ENCODE data around the gene NMRK1.

NMRK1 gene
- 19.2 to 115 (median 26.1) reads per million in 9 experiments for total RNA-seq

GRCh38 chr9:75087824-75088645 is at the start of gene NMRK1, which contains the start of gene OSTF1:
TSS of gene NMRK1 (minus strand) at chr9:75088155. CDS start at chr9:75083115, 5,040 bp downstream.
TSS of gene OSTF1 (plus strand) at chr9:75088514. CDS start at chr9:75088693, 179 bp downstream.
- peak within 1 kb of the TSS; percentile 89 to 90 for H3K4me3 Mint-ChIP-seq
- ATAC-seq (replicated peaks) (peak; percentile 80), DNase-seq (peak; percentile 88 to 95 (median 88))
- H3K27me3 Mint-ChIP-seq: no peaks in the 10 kb centered on the region
- no peaks in the 10 kb centered on the region for H3K9me3 Mint-ChIP-seq
- peaks cover 48 to 58% of the 10 kb centered on the region in 2 donors for H3K4me1 Mint-ChIP-seq (ENCODE audit: low read depth in 2 of 2)
- H3K36me3 Mint-ChIP-seq (ENCODE audit: insufficient read depth): peaks cover 35% of the 10 kb centered on the region
- H3K27ac Mint-ChIP-seq: peak within 1 kb of the TSS; percentile 85 to 94

GRCh38 chr9:75134495-75134894 is 46.5 kb upstream of the NMRK1 start:
- Mint-ChIP-seq H3K27ac (peak overlapping the region; percentile 68 to 84), H3K36me3 (ENCODE audit: insufficient read depth) (peaks cover 73% of the 10 kb centered on the region), H3K4me3 (no peak overlapping the region), H3K9me3 (no peaks in the 10 kb centered on the region), H3K4me1 (ENCODE audit: low read depth in 2 of 2) (peaks cover 37 to 53% of the 10 kb centered on the region in 2 donors), H3K27me3 (no peaks in the 10 kb centered on the region)
- ATAC-seq (replicated peaks): no peak
- DNase-seq: no peak

GRCh38 chr9:75133396-75133795 is 45.4 kb upstream of the NMRK1 start:
- Mint-ChIP-seq H3K27me3 (no peaks in the 10 kb centered on the region), H3K4me1 (ENCODE audit: low read depth in 2 of 2) (peaks cover 35 to 52% of the 10 kb centered on the region in 2 donors), H3K9me3 (no peaks in the 10 kb centered on the region), H3K36me3 (ENCODE audit: insufficient read depth) (peaks cover 65% of the 10 kb centered on the region), H3K27ac (peak overlapping the region; percentile 3 to 84), H3K4me3 (no peak overlapping the region)
- DNase-seq (no peak), ATAC-seq (replicated peaks) (no peak)

GRCh38 chr9:75132244-75132643 is 44.3 kb upstream of the NMRK1 start:
- ATAC-seq (replicated peaks): no peak
- Mint-ChIP-seq H3K4me1 (ENCODE audit: low read depth in 2 of 2) (peaks cover 34 to 48% of the 10 kb centered on the region in 2 donors), H3K27me3 (no peaks in the 10 kb centered on the region), H3K4me3 (no peak overlapping the region), H3K36me3 (ENCODE audit: insufficient read depth) (peaks cover 65% of the 10 kb centered on the region), H3K9me3 (no peaks in the 10 kb centered on the region), H3K27ac (peak overlapping the region; percentile 50 to 84)
- no peak for DNase-seq

- Mint-ChIP-seq H3K27ac (peak overlapping the region; percentile 50 to 84), H3K4me3 (no peak overlapping the region), H3K4me1 (ENCODE audit: low read depth in 2 of 2) (peaks cover 31 to 46% of the 10 kb centered on the region in 2 donors), H3K9me3 (no peaks in the 10 kb centered on the region), H3K27me3 (no peaks in the 10 kb centered on the region), H3K36me3 (ENCODE audit: insufficient read depth) (peaks cover 66% of the 10 kb centered on the region)
- ATAC-seq (replicated peaks) (no peak), DNase-seq (no peak)
Observed at GRCh38 chr9:75131700-75132099, 43.7 kb upstream of the NMRK1 start.

GRCh38 chr9:75130621-75131230 is 42.8 kb upstream of the NMRK1 start:
- H3K27ac Mint-ChIP-seq: peak overlapping the region; percentile 32 to 50
- H3K9me3 Mint-ChIP-seq: no peaks in the 10 kb centered on the region
- no peaks in the 10 kb centered on the region for H3K27me3 Mint-ChIP-seq
- no peak for ATAC-seq (replicated peaks)
- H3K4me1 Mint-ChIP-seq (ENCODE audit: low read depth in 2 of 2): peaks cover 29 to 46% of the 10 kb centered on the region in 2 donors
- H3K4me3 Mint-ChIP-seq: no peak overlapping the region
- DNase-seq: no peak
- peaks cover 61% of the 10 kb centered on the region for H3K36me3 Mint-ChIP-seq (ENCODE audit: insufficient read depth)

- Mint-ChIP-seq H3K36me3 (ENCODE audit: insufficient read depth) (peaks cover 59% of the 10 kb centered on the region), H3K4me1 (ENCODE audit: low read depth in 2 of 2) (peaks cover 31 to 45% of the 10 kb centered on the region in 2 donors), H3K9me3 (no peaks in the 10 kb centered on the region), H3K27me3 (no peaks in the 10 kb centered on the region), H3K27ac (no peak overlapping the region), H3K4me3 (no peak overlapping the region)
- no peak for ATAC-seq (replicated peaks)
- no peak for DNase-seq
Observed at GRCh38 chr9:75130172-75130571, 42.2 kb upstream of the NMRK1 start.

GRCh38 chr9:75128535-75128934 is 40.6 kb upstream of the NMRK1 start:
- H3K4me3 Mint-ChIP-seq: no peak overlapping the region
- H3K27ac Mint-ChIP-seq: peak overlapping the region in 1 of 2 donors; percentile 74
- H3K27me3 Mint-ChIP-seq: no peaks in the 10 kb centered on the region
- ATAC-seq (replicated peaks): peak; percentile 45
- H3K36me3 Mint-ChIP-seq (ENCODE audit: insufficient read depth): peaks cover 44% of the 10 kb centered on the region
- H3K9me3 Mint-ChIP-seq: no peaks in the 10 kb centered on the region
- H3K4me1 Mint-ChIP-seq (ENCODE audit: low read depth in 2 of 2): peaks cover 36 to 51% of the 10 kb centered on the region in 2 donors
- DNase-seq: no peak

GRCh38 chr9:75123696-75124095 is 35.7 kb upstream of the NMRK1 start:
- Mint-ChIP-seq H3K9me3 (no peaks in the 10 kb centered on the region), H3K4me1 (ENCODE audit: low read depth in 2 of 2) (peaks cover 46% of the 10 kb centered on the region in 2 donors), H3K27me3 (no peaks in the 10 kb centered on the region), H3K27ac (peak overlapping the region in 1 of 2 donors; percentile 79), H3K36me3 (ENCODE audit: insufficient read depth) (peaks cover 18% of the 10 kb centered on the region), H3K4me3 (peak overlapping the region in 1 of 2 donors; percentile 10)
- DNase-seq (no peak), ATAC-seq (replicated peaks) (peak; percentile 31)

GRCh38 chr9:75121914-75122558 is 34.1 kb upstream of the NMRK1 start:
- H3K4me3 Mint-ChIP-seq: peak overlapping the region; percentile 49 to 59
- H3K36me3 Mint-ChIP-seq (ENCODE audit: insufficient read depth): peaks cover 29% of the 10 kb centered on the region
- H3K4me1 Mint-ChIP-seq (ENCODE audit: low read depth in 2 of 2): peaks cover 49 to 50% of the 10 kb centered on the region in 2 donors

GRCh38 chr9:75120686-75121085 is 32.7 kb upstream of the NMRK1 start:
- H3K27me3 Mint-ChIP-seq: no peaks in the 10 kb centered on the region
- H3K4me1 Mint-ChIP-seq (ENCODE audit: low read depth in 2 of 2): peaks cover 50 to 57% of the 10 kb centered on the region in 2 donors
- ATAC-seq (replicated peaks): no peak
- H3K27ac Mint-ChIP-seq: peak overlapping the region; percentile 39 to 79
- DNase-seq: no peak
- H3K4me3 Mint-ChIP-seq: peak overlapping the region in 1 of 2 donors; percentile 24
- peaks cover 23% of the 10 kb centered on the region for H3K36me3 Mint-ChIP-seq (ENCODE audit: insufficient read depth)
- no peaks in the 10 kb centered on the region for H3K9me3 Mint-ChIP-seq

More at GRCh38 chr9:75121914-75122558, 34.1 kb upstream of the NMRK1 start:
- Mint-ChIP-seq H3K27me3 (no peaks in the 10 kb centered on the region), H3K27ac (peak overlapping the region; percentile 79 to 80), H3K9me3 (no peaks in the 10 kb centered on the region)
- ATAC-seq (replicated peaks) (peak; percentile 80), DNase-seq (peak in 2 of 3 experiments; percentile 6)

- ATAC-seq (replicated peaks): no peak
- Mint-ChIP-seq H3K4me1 (ENCODE audit: low read depth in 2 of 2) (peaks cover 55 to 61% of the 10 kb centered on the region in 2 donors), H3K36me3 (ENCODE audit: insufficient read depth) (peaks cover 23% of the 10 kb centered on the region)
Observed at GRCh38 chr9:75117564-75117963, 29.6 kb upstream of the NMRK1 start.

GRCh38 chr9:75116306-75116705 is 28.4 kb upstream of the NMRK1 start:
- Mint-ChIP-seq H3K4me1 (ENCODE audit: low read depth in 2 of 2) (peaks cover 47 to 54% of the 10 kb centered on the region in 2 donors), H3K36me3 (ENCODE audit: insufficient read depth) (peaks cover 23% of the 10 kb centered on the region), H3K27ac (peak overlapping the region in 1 of 2 donors; percentile 8), H3K9me3 (no peaks in the 10 kb centered on the region), H3K4me3 (no peak overlapping the region), H3K27me3 (no peaks in the 10 kb centered on the region)
- ATAC-seq (replicated peaks) (no peak), DNase-seq (no peak)

More at GRCh38 chr9:75117564-75117963, 29.6 kb upstream of the NMRK1 start:
- Mint-ChIP-seq H3K27ac (peak overlapping the region; percentile 8 to 28), H3K4me3 (no peak overlapping the region), H3K27me3 (no peaks in the 10 kb centered on the region), H3K9me3 (no peaks in the 10 kb centered on the region)
- DNase-seq: no peak

Measured in effector memory CD8-positive, alpha-beta T cell (primary cell).